ENCODE data around the gene NDUFAF7.
"Not testable (repeated sequence)": the region's sequence is repeated elsewhere in the genome, so short reads cannot be mapped to it uniquely, and the experiment has no call there.

Gene NDUFAF7

GRCh38 chr2:37205689-37206341, 25.6 kb upstream of the NDUFAF7 start:
- Histone ChIP-seq H3K36me3 (ENCODE audit: insufficient read depth, low read length) (peaks cover 98% of the 10 kb centered on the region), H3K9ac (ENCODE audit: low read depth, low read length, poor library complexity, severe bottlenecking) (no peak overlapping the region), H3K4me1 (ENCODE audit: insufficient read depth, low read length, poor library complexity, severe bottlenecking) (peaks cover 13% of the 10 kb centered on the region), H3K27me3 (ENCODE audit: insufficient read depth, low read length, poor library complexity, severe bottlenecking) (no peaks in the 10 kb centered on the region), H3K4me2 (ENCODE audit: low read depth, low read length, poor library complexity, severe bottlenecking) (no peak overlapping the region), H4K20me1 (ENCODE audit: insufficient read depth, low read length, poor library complexity, severe bottlenecking) (peaks cover 22% of the 10 kb centered on the region), H2AFZ (ENCODE audit: low read length) (no peak overlapping the region), H3K9me2 (replicated peaks; ENCODE audit: low read depth, low read length) (no peaks in the 10 kb centered on the region), H3K79me2 (ENCODE audit: insufficient read depth, low read length) (peaks cover 65% of the 10 kb centered on the region), H3F3A (ENCODE audit: low read depth) (peaks cover 10% of the 10 kb centered on the region; the same call in 1 of the 2 replicates), H3K9me3 (ENCODE audit: insufficient read depth, low read depth, low read length) (peaks cover 15% of the 10 kb centered on the region), H3K4me3 (ENCODE audit: low read length, poor library complexity, severe bottlenecking) (no peak overlapping the region)
- TF ChIP-seq EZH2phosphoT487 (IDR thresholded peaks at IDR 0.05; ENCODE audit: borderline replicate concordance), result no peak
- TF ChIP-seq, protein P1, sequence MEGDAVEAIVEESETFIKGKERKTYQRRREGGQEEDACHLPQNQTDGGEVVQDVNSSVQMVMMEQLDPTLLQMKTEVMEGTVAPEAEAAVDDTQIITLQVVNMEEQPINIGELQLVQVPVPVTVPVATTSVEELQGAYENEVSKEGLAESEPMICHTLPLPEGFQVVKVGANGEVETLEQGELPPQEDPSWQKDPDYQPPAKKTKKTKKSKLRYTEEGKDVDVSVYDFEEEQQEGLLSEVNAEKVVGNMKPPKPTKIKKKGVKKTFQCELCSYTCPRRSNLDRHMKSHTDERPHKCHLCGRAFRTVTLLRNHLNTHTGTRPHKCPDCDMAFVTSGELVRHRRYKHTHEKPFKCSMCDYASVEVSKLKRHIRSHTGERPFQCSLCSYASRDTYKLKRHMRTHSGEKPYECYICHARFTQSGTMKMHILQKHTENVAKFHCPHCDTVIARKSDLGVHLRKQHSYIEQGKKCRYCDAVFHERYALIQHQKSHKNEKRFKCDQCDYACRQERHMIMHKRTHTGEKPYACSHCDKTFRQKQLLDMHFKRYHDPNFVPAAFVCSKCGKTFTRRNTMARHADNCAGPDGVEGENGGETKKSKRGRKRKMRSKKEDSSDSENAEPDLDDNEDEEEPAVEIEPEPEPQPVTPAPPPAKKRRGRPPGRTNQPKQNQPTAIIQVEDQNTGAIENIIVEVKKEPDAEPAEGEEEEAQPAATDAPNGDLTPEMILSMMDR (conservative IDR thresholded peaks at IDR 0.05; ENCODE audit: low read length), result no peak

DNA sequence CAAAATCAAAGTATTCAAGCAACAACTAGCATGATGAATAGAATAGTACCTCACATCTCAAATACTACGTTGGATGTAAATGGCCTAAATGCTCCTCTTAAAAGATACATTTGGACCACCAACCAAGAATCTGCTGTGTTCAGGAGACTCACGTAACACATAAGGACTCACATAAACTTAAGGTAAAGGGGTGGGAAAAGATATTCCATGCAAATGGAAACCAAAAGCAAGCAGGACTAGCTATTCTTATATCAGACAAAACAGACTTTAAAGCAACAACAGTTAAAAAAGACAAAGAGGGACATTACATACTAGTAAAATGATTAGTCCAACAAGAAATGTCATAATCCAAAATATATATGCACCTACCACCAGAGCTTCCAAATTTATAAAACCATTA, 24.7 kb upstream of the NDUFAF7 start:
- H3K9me3 ChIP-seq (ENCODE audit: insufficient read depth, low read depth, low read length), result peaks cover 15% of the 10 kb centered on the region

DNA sequence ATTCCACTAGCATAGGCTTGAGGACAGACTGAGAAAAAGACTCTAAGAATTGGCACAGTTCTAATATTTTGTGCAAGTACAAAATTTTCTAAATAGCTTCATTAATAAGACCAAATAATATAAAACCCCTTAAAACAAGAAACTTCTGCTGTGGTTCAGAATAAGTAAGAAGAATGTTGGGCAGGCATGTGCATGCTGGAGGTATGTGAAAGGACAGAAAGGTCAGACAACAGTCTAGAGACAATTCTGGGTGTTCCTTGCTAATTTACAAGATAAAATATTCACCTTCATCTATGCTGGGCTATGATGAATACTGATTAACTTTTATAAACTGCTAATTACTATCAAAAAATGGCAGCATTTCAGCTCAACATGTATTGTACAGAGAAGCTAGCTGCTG, 20.2 kb upstream of the NDUFAF7 start:
- H3K36me3 ChIP-seq (ENCODE audit: insufficient read depth, low read length), result peaks cover 86% of the 10 kb centered on the region

More for the DNA sequence above, 24.7 kb upstream of the NDUFAF7 start:
- H4K20me1 ChIP-seq (ENCODE audit: insufficient read depth, low read length, poor library complexity, severe bottlenecking), result peaks cover 17% of the 10 kb centered on the region
- peaks cover 98% of the 10 kb centered on the region for H3K36me3 ChIP-seq (ENCODE audit: insufficient read depth, low read length)
- peaks cover 62% of the 10 kb centered on the region for H3K79me2 ChIP-seq (ENCODE audit: insufficient read depth, low read length)
- not testable (repeated sequence) for H3K4me2 ChIP-seq (ENCODE audit: low read depth, low read length, poor library complexity, severe bottlenecking); H3K4me1 ChIP-seq (ENCODE audit: insufficient read depth, low read length, poor library complexity, severe bottlenecking); H2AFZ ChIP-seq (ENCODE audit: low read length); H3K4me3 ChIP-seq (ENCODE audit: low read length, poor library complexity, severe bottlenecking); H3F3A ChIP-seq (ENCODE audit: low read depth); H3K9ac ChIP-seq (ENCODE audit: low read depth, low read length, poor library complexity, severe bottlenecking); H3K9me2 ChIP-seq (replicated peaks; ENCODE audit: low read depth, low read length); H3K27me3 ChIP-seq (ENCODE audit: insufficient read depth, low read length, poor library complexity, severe bottlenecking)

More for the DNA sequence above, 20.2 kb upstream of the NDUFAF7 start:
- Histone ChIP-seq H3K79me2 (ENCODE audit: insufficient read depth, low read length) (peaks cover 33% of the 10 kb centered on the region), H3K27me3 (ENCODE audit: insufficient read depth, low read length, poor library complexity, severe bottlenecking) (no peaks in the 10 kb centered on the region), H3F3A (ENCODE audit: low read depth) (no peaks in the 10 kb centered on the region; the same call in 1 of the 2 replicates), H4K20me1 (ENCODE audit: insufficient read depth, low read length, poor library complexity, severe bottlenecking) (no peaks in the 10 kb centered on the region), H2AFZ (ENCODE audit: low read length) (no peak overlapping the region), H3K4me2 (ENCODE audit: low read depth, low read length, poor library complexity, severe bottlenecking) (no peak overlapping the region), H3K4me1 (ENCODE audit: insufficient read depth, low read length, poor library complexity, severe bottlenecking) (no peaks in the 10 kb centered on the region), H3K9me3 (ENCODE audit: insufficient read depth, low read depth, low read length) (peaks cover 7% of the 10 kb centered on the region; the same call in 1 of the 2 replicates), H3K9me2 (replicated peaks; ENCODE audit: low read depth, low read length) (no peaks in the 10 kb centered on the region), H3K4me3 (ENCODE audit: low read length, poor library complexity, severe bottlenecking) (no peak overlapping the region), H3K9ac (ENCODE audit: low read depth, low read length, poor library complexity, severe bottlenecking) (no peak overlapping the region)
- no peak for TF ChIP-seq EZH2phosphoT487 (IDR thresholded peaks at IDR 0.05; ENCODE audit: borderline replicate concordance)
- TF ChIP-seq, protein P1 (conservative IDR thresholded peaks at IDR 0.05; ENCODE audit: low read length), result no peak
